Smooth muscle cell (in vitro differentiated cells): ENCODE data around the gene SH3RF1. TPM values are rescaled to one million over a fixed set of nuclear protein-coding genes. Genes with fewer than 3 reads are reported as not detected.

ENCODE experiments used
- DNase-seq: peaks from one replicate; lab custom pipeline; 2025; ENCODE audit not compliant: unreplicated experiment; lab: John Stamatoyannopoulos, UW
- H2AFZ ChIP-seq: fragments of 200-600 bp; sonication (generic); 2 replicates; pipeline ENCODE4 v1.6.0; 2016; ENCODE audit warnings: antibody characterized with exemption, low read depth, mild to moderate bottlenecking
- H3F3A ChIP-seq: fragments of 200-600 bp; sonication (generic); 2 replicates; pipeline ENCODE4 v1.6.0; 2017; ENCODE audit warnings: antibody characterized with exemption, low read depth
- H3K27ac ChIP-seq: fragments of 200-600 bp; sonication (generic); 2 replicates; pipeline ENCODE4 v1.5.1; 2016; ENCODE audit warnings: low read depth, mild to moderate bottlenecking
- H3K27me3 ChIP-seq: fragments of 200-600 bp; sonication (generic); 2 replicates; pipeline ENCODE4 v1.6.1; 2016; ENCODE audit warnings: low read depth, mild to moderate bottlenecking
- H3K36me3 ChIP-seq: fragments of 200-600 bp; sonication (generic); 2 replicates; pipeline ENCODE4 v1.5.1; 2016; ENCODE audit warnings: low read depth
- H3K4me1 ChIP-seq: fragments of 200-600 bp; sonication (generic); 2 replicates; pipeline ENCODE4 v1.5.1; 2016; ENCODE audit warnings: low read depth
- H3K4me2 ChIP-seq: fragments of 200-600 bp; sonication (generic); 2 replicates; pipeline ENCODE4 v1.6.0; 2016; ENCODE audit warnings: mild to moderate bottlenecking
- H3K4me3 ChIP-seq: fragments of 200-600 bp; sonication (generic); 2 replicates; pipeline ENCODE4 v1.5.1; 2016; ENCODE audit warnings: mild to moderate bottlenecking
- H3K79me2 ChIP-seq: fragments of 200-600 bp; sonication (generic); 2 replicates; pipeline ENCODE4 v1.6.0; 2016; ENCODE audit warnings: low read depth, mild to moderate bottlenecking
- H3K9ac ChIP-seq: fragments of 200-600 bp; sonication (generic); 2 replicates; pipeline ENCODE4 v1.6.0; 2016; ENCODE audit warnings: low read depth
- H3K9me3 ChIP-seq: fragments of 200-600 bp; sonication (generic); replicated peaks from 2 replicates; pipeline ENCODE4 v1.5.1; 2016; ENCODE audit warnings: low read depth
- H4K20me1 ChIP-seq: fragments of 200-600 bp; sonication (generic); 2 replicates; pipeline ENCODE4 v1.6.0; 2016; ENCODE audit warnings: low read depth
- WGBS: methylation state at CpG from one replicate; pipeline ENCODE4 v1.1.7; 2016; ENCODE audit warnings: low lambda C conversion rate; 5-methylcytosine and 5-hydroxymethylcytosine counted together
- polyA plus RNA-seq: library from polyadenylated mRNA; unstranded; fragments of >200 nt; fragmentation: Nextera tagmentation; extraction: Ambion mirVana; gene quantifications from 2 replicates; pipeline ENCODE4 v1.2.1, GENCODE V29; 2016
- total RNA-seq: library from RNA; depleted of rRNA; stranded (reverse); fragments of >200 nt; gene quantifications from 2 replicates; pipeline ENCODE4 v1.2.3, GENCODE V29; 2014
- TF ChIP-seq, protein P1 (sequence below): fragments of 200-600 bp; sonication (generic); IDR thresholded peaks from 2 replicates; pipeline ENCODE4 v1.5.1; 2017; ENCODE audit warnings: borderline replicate concordance, mild to moderate bottlenecking, antibody characterized with exemption; ENCODE audit not compliant: insufficient read depth, poor library complexity, severe bottlenecking

Gene SH3RF1
- total and polyA plus RNA-seq, 2 experiments from 2014 or later = 9.4 to 10.2 TPM

DNA sequence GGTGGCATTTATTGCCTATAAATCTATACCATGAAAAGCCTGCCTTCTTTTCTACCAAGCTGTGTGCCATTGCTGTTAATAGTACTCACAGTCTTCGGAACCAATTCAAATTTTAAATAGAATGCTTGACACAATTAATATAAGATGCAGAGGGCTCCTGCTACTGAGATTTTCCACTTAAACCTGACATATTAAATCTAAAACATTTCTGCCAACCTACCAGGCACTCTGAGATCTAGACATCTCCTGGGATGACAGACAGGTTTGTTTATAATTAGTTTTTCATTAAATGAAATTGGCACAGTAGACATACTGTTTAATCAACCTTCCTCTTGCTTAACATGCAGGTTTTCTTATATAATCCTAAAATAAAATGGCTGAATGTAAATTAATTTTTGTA lies 143.4 kb downstream of the SH3RF1 start:
- H3F3A ChIP-seq = no peaks in the 10 kb centered on the region
- no peaks in the 10 kb centered on the region for H4K20me1 ChIP-seq
- no peak overlapping the region for H3K9ac ChIP-seq
- no peak for DNase-seq
- H3K79me2 ChIP-seq = no peaks in the 10 kb centered on the region
- H3K4me2 ChIP-seq = no peak overlapping the region
- peaks cover 7% of the 10 kb centered on the region for H3K4me1 ChIP-seq
- H3K27ac ChIP-seq = no peak overlapping the region
- WGBS = 100% methylated on average over 1 of the region's 1 CpG
- TF ChIP-seq, protein P1, sequence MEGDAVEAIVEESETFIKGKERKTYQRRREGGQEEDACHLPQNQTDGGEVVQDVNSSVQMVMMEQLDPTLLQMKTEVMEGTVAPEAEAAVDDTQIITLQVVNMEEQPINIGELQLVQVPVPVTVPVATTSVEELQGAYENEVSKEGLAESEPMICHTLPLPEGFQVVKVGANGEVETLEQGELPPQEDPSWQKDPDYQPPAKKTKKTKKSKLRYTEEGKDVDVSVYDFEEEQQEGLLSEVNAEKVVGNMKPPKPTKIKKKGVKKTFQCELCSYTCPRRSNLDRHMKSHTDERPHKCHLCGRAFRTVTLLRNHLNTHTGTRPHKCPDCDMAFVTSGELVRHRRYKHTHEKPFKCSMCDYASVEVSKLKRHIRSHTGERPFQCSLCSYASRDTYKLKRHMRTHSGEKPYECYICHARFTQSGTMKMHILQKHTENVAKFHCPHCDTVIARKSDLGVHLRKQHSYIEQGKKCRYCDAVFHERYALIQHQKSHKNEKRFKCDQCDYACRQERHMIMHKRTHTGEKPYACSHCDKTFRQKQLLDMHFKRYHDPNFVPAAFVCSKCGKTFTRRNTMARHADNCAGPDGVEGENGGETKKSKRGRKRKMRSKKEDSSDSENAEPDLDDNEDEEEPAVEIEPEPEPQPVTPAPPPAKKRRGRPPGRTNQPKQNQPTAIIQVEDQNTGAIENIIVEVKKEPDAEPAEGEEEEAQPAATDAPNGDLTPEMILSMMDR = no peak
- H2AFZ ChIP-seq = no peak overlapping the region
- no peaks in the 10 kb centered on the region for H3K27me3 ChIP-seq
- H3K4me3 ChIP-seq = no peak overlapping the region
- H3K36me3 ChIP-seq = peaks cover 23% of the 10 kb centered on the region
- no peaks in the 10 kb centered on the region for H3K9me3 ChIP-seq

DNA sequence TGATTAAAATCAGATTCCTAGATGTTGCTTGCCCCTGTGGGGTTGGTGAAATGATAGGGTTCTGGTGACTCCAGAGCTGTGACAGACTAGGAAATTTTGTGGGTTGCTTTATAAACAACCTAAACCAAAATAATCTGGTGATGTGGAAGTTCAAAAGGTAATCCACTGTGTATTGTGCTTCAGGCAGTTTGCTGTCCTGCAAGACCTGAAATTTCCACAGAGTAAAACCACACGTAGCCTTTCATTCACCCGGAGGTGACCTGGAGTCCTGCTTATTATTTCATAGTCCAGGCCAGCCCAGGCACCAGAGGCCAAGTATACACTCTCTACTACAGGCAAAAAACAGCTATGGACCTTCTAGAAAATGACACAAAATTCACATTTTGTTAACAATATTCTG lies 146.1 kb downstream of the SH3RF1 start:
- H3K4me3 ChIP-seq = no peak overlapping the region
- H3K9me3 ChIP-seq = no peaks in the 10 kb centered on the region
- DNase-seq = no peak
- H3K9ac ChIP-seq = no peak overlapping the region
- no peaks in the 10 kb centered on the region for H3K79me2 ChIP-seq
- WGBS = 70% methylated on average over 2 of the region's 2 CpGs
- H3K4me1 ChIP-seq = peaks cover 7% of the 10 kb centered on the region
- TF ChIP-seq, protein P1 = no peak
- no peak overlapping the region for H3K4me2 ChIP-seq
- H3K27ac ChIP-seq = no peak overlapping the region
- no peak overlapping the region for H2AFZ ChIP-seq
- H3F3A ChIP-seq = no peaks in the 10 kb centered on the region
- no peaks in the 10 kb centered on the region for H3K27me3 ChIP-seq
- no peaks in the 10 kb centered on the region for H4K20me1 ChIP-seq
- peaks cover 38% of the 10 kb centered on the region for H3K36me3 ChIP-seq

DNA sequence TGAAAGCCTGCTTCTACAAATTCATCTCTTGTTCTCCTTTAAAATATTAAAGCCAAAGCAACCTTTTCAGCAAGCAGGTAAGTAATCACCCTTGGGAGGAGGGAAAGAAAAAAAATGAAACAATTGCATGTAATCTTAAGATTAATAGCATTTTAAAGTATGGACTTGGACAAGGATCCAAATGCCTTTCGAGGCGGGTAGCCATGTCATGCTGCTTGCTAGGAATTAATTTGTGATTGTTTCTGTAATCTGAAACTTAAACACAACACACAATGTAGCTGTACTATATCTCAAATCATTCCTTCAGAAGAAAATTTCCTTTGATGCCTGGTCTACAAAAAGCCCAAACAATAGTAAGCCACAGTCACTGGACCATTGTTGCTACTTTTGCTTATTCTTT lies 148.3 kb downstream of the SH3RF1 start:
- no peak overlapping the region for H3K4me3 ChIP-seq
- H4K20me1 ChIP-seq = no peaks in the 10 kb centered on the region
- H3K9ac ChIP-seq = no peak overlapping the region
- H3K4me2 ChIP-seq = no peak overlapping the region
- WGBS = 95% methylated on average over 2 of the region's 2 CpGs
- peaks cover 7% of the 10 kb centered on the region for H3K4me1 ChIP-seq
- H3K27me3 ChIP-seq = no peaks in the 10 kb centered on the region
- H2AFZ ChIP-seq = no peak overlapping the region
- no peak overlapping the region for H3K27ac ChIP-seq
- H3K36me3 ChIP-seq = peaks cover 24% of the 10 kb centered on the region
- H3K9me3 ChIP-seq = no peaks in the 10 kb centered on the region
- H3F3A ChIP-seq = peaks cover 5% of the 10 kb centered on the region
- no peaks in the 10 kb centered on the region for H3K79me2 ChIP-seq
- TF ChIP-seq, protein P1 = no peak
- DNase-seq = no peak

DNA sequence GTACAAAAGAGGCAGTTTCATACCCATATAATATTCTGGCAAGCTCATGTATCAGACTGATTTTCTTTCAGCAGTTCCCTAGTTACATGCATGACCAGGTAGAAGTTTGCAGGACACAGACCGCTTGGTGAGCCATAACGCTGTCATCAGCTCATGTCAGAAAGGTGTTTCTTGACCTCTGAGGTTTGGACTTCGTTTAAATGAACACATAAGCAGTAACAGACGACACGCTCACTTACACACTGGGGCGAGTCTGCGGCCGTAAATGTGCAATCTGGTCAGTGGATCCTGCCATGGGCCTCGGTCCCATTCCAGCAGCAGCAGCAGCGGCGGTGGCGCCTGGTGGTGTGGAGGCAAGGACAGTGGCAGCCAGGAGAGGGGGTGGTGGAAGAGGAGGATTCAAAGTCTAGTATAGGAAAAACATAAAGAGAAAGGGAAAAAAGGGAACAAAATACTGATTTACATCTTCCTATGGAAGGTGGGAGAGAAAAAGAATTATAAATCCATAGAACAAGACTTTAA lies 148.8 kb downstream of the SH3RF1 start:
- H3K4me3 ChIP-seq = no peak overlapping the region
- no peaks in the 10 kb centered on the region for H3K79me2 ChIP-seq
- H3K4me2 ChIP-seq = no peak overlapping the region
- no peaks in the 10 kb centered on the region for H4K20me1 ChIP-seq
- H3F3A ChIP-seq = peaks cover 10% of the 10 kb centered on the region
- H3K4me1 ChIP-seq = peaks cover 7% of the 10 kb centered on the region
- H3K36me3 ChIP-seq = peaks cover 22% of the 10 kb centered on the region
- no peaks in the 10 kb centered on the region for H3K27me3 ChIP-seq
- H3K9me3 ChIP-seq = no peaks in the 10 kb centered on the region
- H3K27ac ChIP-seq = no peak overlapping the region
- no peak for DNase-seq
- H2AFZ ChIP-seq = no peak overlapping the region
- whole genome bisulfite sequencing = 93% methylated on average over 12 of the region's 12 CpGs
- no peak overlapping the region for H3K9ac ChIP-seq
- TF ChIP-seq, protein P1 = no peak
